HG03457 (cell line): ENCODE results near the gene ANXA4.
"Not testable (repeated sequence)": the region's sequence is repeated elsewhere in the genome, so short reads cannot be mapped to it uniquely, and the experiment has no call there.

Experiments used
- ATAC-seq: cut with Tn5 transposase; IDR thresholded peaks from one replicate; pipeline ENCODE4 v1.9.1; 2021; ENCODE audit warnings: moderate number of reproducible peaks; ENCODE audit not compliant: unreplicated experiment

ANXA4 gene

DNA sequence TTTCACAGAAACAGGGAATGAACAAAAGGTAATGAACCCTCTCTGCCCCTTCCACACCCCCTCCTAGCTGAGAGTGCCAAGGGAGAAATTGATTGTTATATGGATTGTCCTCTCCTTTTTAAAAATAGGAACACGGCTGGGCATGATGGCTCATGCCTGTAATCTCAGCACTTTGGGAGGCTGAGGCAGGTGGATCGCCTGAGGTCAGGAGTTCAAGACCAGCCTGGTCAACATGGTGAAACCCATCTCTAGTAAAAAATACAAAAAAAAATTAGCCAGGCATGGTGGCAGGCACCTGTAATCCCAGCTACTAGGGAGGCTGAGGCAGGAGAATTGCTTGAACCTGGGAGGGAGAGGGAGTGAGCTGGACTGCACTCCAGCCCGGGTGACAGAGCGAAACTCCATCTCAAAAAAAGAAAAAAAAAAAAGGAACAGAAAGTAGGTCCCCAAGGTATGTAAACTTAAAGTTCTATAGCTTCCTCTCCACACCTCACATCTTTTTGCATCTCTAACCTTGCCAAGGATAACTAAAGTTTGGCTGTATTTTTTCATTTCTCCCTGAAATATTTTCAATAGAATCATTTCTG, 60.9 kb downstream of the ANXA4 start:
- ATAC-seq = not testable (repeated sequence)

DNA sequence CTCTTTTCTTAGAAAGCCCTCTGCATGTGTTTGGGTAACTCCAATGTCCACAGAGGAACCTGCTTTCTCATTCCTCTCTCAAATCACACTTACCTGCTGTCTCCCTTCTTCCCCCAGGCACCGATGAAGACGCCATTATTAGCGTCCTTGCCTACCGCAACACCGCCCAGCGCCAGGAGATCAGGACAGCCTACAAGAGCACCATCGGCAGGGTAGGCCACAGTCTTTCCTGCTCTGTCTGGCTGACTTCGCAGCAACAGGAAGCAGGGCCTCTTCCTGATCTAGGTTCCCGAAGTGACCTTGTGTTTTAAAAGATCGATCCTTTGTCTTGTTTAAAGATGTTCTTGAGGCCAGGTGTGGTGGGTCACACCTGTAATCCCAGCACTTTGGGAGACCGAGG, 62.5 kb downstream of the ANXA4 start:
- ATAC-seq = no peak

- no peak for ATAC-seq
These were observed 64.0 kb downstream of the ANXA4 start for GRCh38 chr2:69805887-69806286.

GRCh38 chr2:69807821-69808540, 66.0 kb downstream of the ANXA4 start:
- ATAC-seq = no peak

GRCh38 chr2:69810550-69810949, 68.6 kb downstream of the ANXA4 start:
- ATAC-seq = no peak

GRCh38 chr2:69811018-69811417, 69.1 kb downstream of the ANXA4 start:
- ATAC-seq = no peak

DNA sequence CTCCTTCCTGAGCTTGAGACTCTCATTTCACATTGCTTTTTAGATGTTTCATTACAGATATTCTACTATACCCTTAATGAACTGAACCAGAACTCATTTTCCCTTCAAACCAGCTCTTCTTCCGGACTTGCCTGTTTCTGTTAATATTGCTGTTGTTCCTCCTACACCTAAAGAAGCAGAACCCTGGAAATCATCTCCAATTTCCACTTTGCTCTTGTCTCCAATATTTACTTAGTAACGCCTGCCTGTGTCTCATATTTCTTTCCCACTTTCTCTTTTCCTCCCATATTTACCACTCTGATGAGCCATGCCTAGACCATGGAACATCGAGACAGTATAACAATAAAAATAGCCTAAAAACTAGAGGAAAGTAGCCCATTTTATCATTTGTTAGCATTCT, 69.7 kb downstream of the ANXA4 start:
- ATAC-seq = no peak

DNA sequence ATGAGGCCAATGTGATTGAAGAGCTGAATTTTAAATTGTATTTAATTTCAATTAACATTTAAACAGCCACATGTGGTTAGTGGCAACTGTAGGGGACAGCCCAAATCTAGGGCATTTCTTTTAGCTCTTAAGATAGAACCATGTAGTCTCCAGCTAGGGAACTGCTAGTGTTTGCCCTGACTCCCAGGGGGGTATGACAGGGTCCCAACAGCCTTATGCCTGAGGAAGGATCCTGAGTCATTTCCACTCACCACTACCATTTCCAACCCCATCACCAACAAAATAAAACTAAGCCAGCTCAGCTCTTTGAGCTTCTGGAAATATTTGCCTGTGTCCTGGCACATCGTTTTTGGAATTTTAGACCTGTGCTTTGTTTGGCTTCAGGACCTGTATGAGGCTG, 73.8 kb downstream of the ANXA4 start:
- ATAC-seq = no peak

DNA sequence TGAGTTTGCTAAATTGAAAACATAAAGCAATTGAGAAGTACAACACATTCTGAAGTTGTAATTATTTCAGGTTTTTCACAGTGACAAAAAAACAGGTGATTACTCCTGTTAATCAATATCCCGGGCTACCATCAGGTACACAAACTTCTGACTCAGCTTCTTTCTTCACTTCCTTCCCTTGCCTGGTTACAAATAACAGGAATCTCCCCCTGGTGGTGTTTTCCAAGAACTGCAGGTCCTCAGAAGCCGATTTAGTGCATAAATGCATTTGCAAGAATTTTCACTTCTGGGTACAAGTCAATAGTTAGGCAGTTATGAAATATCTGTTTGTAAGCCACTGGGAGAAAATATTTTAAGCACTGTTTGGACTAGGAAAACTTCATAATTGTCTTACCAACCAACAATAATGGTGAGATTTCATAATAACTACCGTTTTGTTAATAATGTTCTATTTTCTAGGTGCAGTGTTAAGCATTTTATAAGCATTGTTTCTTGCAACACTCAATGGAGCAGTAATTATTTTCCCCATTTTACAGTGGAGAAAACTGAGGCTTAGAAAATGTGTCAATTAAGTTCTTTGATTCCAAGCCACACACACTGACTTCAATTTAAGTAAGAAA, 75.1 kb downstream of the ANXA4 start:
- no peak for ATAC-seq

- no peak for ATAC-seq
These were observed 76.0 kb downstream of the ANXA4 start for GRCh38 chr2:69817729-69818501.

DNA sequence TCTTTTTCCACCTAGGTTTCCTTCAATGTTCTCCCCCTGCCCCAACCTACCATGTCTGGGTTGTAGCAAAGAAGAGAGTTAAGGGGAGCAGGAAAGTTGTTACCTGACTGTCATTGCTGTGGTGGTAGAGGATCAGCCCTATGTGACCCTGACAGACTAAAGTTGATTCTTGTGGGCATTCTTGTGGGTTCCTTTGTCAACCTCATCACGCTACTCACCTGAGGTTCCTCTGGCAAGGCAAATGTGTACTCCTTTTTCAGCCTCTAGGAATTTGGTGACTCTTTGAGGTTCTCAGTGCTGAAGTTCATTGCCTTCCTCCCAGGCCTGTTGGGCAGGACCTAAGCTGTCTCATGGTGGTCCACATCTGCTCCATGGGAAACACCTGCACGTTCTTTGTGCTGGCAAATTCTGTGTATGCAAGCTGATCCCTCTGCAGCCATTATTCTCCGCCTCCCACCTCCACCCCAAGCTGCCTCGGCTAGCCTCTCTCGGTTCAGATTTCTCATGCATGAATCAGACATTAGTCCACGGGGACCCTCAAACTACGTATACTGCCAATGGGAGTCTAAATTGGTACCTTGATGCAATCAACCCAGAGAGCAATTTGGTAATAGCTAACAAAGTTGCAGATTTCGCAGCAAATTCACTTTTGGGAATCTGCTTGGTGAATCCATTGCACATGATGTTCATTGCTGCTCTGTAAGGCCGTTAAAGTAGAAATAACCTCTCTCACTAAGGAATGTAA, 86.0 kb downstream of the ANXA4 start:
- ATAC-seq = no peak

DNA sequence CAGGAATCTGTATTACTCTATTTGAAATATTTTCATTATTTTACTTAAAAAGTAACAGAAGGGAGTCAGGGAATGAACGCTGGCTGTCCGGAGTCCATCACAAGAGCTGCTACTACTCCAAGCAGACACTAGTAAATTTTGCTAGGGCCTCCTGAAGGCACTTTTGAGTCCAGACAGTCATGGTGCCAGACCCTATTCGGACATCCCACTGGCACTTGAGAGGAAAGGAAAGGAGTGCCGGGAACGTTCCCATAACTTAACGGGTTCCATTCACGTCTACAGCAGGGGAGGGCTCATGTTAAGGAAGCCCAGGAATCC, 87.0 kb downstream of the ANXA4 start:
- no peak for ATAC-seq

DNA sequence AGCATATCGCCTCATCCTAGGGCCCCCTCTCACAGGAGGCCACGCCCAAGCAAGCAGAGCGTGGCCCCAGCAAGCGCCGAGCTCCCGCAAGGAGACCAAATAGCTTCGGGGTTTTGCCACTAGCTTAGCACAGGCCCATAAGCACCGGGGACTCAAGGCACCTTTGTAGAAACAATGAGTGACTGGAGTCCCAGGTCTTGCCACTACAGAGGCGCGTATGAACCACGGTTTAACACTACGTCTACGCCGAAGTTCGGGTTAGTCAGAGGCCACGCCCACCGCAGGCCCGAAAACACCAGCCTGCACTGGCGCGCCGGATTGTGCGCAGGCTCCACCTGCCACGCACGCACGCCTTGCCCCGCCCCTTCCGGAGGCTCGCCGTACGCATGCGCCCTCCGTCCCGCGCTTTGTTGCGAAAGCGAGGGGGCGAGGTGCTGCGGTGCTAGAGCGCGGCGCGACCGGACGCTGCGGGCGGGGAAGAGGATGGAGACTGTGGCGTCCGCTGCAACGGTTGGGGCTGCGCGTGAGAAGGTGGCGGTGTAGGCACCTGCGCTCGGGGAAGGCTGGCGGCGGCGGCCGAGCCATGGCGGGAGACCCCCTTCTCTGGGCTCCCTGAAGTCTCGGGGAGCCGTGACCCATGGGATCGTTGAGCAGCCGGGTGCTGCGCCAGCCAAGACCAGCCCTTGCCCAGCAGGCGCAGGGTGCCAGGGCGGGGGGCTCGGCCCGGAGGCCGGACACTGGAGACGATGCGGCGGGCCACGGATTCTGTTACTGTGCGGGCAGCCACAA, 87.5 kb downstream of the ANXA4 start, which contains the start of gene GMCL1:
Gene GMCL1 (plus strand): TSS at position 405 of the 789 bp plus-strand sequence. CDS start 233 bp downstream, at position 638.
- peak; percentile 79 for ATAC-seq

DNA sequence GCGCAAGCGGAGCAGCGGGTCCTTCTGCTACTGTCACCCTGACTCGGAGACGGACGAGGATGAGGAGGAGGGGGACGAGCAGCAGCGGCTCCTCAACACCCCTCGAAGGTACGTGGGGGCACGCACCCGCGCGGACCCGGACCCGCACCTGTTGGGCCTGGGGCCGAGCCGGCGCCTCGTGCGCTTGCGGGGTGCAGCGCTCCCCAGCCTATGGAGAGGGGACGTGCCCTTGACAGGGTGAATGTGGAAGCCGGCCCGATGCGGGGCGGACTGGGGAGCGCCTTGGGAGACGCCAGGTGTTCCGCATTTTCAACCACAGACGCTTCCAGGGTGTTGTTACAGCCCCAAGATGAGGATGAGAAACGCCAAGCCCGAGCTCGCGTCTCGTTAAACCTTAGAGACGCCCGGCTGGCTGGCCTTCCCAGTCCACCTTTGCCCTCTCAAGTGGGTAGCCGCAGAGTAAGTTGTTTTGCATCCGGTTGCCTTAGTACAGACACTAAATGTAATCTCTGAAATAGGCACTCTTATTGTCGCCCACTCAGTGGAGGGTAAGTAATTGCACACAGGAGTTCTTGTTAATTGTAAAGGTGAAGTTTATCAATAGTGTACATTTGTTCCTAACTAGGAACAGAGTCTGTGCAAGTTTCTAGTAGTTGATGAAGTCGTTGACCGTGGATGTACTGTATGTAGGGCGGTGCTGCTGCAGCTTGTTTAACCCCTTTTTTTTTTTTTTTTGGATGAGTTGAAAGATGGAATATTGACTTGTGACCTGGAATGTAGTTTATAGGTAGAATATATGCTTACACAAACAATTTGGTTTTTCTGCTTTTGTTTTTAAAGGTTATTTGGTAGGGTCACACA, 88.3 kb downstream of the ANXA4 start:
- peak; percentile 10 for ATAC-seq

- ATAC-seq = not testable (repeated sequence)
These were observed 88.9 kb downstream of the ANXA4 start for GRCh38 chr2:69830906-69831241.

DNA sequence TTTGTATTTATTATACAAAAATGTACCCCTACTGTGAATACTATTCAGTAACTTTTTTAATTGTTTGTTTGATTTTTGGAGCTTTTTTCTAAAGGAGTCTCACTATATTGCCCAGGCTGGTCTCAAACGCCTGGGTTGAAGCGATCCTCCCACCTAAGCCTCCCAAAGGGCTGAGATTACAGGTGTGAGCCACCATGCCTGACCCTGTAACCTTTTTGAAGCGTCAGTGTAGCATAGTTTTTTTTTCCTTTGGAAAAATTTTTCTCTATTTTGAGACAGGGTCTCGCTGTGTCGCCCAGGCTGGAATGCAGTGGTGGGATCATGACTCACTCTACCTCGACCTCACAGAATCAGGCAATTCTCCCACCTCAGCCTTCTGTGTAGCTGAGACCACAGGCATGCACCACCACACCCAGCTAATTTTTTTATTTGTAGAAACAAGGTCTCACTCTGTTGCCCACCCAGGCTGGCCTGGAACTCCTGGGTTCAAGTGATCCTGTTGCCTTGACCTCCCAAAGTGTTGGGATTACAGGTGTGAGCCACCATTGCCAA, 89.5 kb downstream of the ANXA4 start:
- ATAC-seq = no peak

DNA sequence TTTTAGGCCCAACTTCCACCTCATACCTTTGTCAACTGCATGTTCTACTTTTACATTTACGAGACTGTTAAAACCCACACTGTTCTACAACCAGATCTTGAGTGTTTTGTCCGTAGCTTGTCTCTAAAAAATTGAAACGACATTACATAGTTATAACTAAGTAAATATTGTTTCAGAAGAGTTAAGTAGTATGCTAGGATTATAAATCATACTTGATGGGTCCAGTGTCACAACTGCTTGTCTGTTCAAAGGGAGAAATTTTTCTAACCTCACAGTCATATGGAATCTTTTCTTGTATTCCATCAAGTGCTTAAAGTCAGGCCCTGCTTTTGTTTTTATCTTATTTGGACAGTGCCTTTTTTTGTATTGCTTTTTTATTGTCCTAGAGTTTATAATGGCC, 91.8 kb downstream of the ANXA4 start:
- ATAC-seq = no peak

GRCh38 chr2:69835666-69836065, 93.7 kb downstream of the ANXA4 start:
- ATAC-seq = no peak

GRCh38 chr2:69836316-69836715, 94.4 kb downstream of the ANXA4 start:
- ATAC-seq = no peak
